NK-92 treated with Interleukin-12 subunit alpha and Interleukin-12 subunit beta, amount 100 ng/mL, for 24 hours (cell line): ENCODE data around the gene DYNLL2.
A peak's percentile ranks its signal among the peaks of the same experiment; 100 is the strongest.
"Not testable (repeated sequence)": the region's sequence is repeated elsewhere in the genome, so short reads cannot be mapped to it uniquely, and the experiment has no call there.

ENCODE experiments used
- DNase-seq: peaks from one replicate; lab custom pipeline; 2025; lab: John Stamatoyannopoulos, UW

DYNLL2 gene

GRCh38 chr17:58105093-58105492 lies 21.9 kb downstream of the DYNLL2 start:
- no peak for DNase-seq

- DNase-seq, result no peak
Observed at GRCh38 chr17:58107306-58107705, 24.1 kb downstream of the DYNLL2 start.

- no peak for DNase-seq
Observed at GRCh38 chr17:58109197-58109596, 26.0 kb downstream of the DYNLL2 start.

GRCh38 chr17:58110012-58110411 lies 26.8 kb downstream of the DYNLL2 start:
- no peak for DNase-seq

GRCh38 chr17:58111676-58112075 lies 28.5 kb downstream of the DYNLL2 start:
- no peak for DNase-seq

GRCh38 chr17:58112970-58113631 lies 29.9 kb downstream of the DYNLL2 start:
- DNase-seq, result peak; percentile 47

- no peak for DNase-seq
Observed at GRCh38 chr17:58113947-58114346, 30.7 kb downstream of the DYNLL2 start.

GRCh38 chr17:58117382-58117781 lies 34.2 kb downstream of the DYNLL2 start:
- no peak for DNase-seq

GRCh38 chr17:58119491-58119890 lies 36.3 kb downstream of the DYNLL2 start:
- DNase-seq, result no peak

GRCh38 chr17:58120195-58120822 lies 37.1 kb downstream of the DYNLL2 start:
- DNase-seq, result no peak

- DNase-seq, result no peak
Observed at GRCh38 chr17:58121925-58122324, 38.7 kb downstream of the DYNLL2 start.

- no peak for DNase-seq
Observed at GRCh38 chr17:58127846-58128245, 44.6 kb downstream of the DYNLL2 start.

- DNase-seq, result not testable (repeated sequence)
Observed at GRCh38 chr17:58132697-58133096, 49.5 kb downstream of the DYNLL2 start.

- DNase-seq, result no peak
Observed at GRCh38 chr17:58136669-58137279, 53.6 kb downstream of the DYNLL2 start.

- no peak for DNase-seq
Observed at GRCh38 chr17:58141505-58141904, 58.3 kb downstream of the DYNLL2 start.

- DNase-seq, result not testable (repeated sequence)
Observed at GRCh38 chr17:58143335-58143734, 60.1 kb downstream of the DYNLL2 start.

- DNase-seq, result no peak
Observed at GRCh38 chr17:58144801-58145200, 61.6 kb downstream of the DYNLL2 start.
